ENCODE data around the gene CTXND1.

- no peak for TF ChIP-seq SIN3A (conservative IDR thresholded peaks at IDR 0.05 in 1 of 2, IDR thresholded peaks at IDR 0.05 in 1 of 2; ENCODE audit: low read depth in 1 of 2, low read length in 2 of 2)
- TF ChIP-seq RFX5 (IDR thresholded peaks at IDR 0.05; ENCODE audit: borderline replicate concordance, low read depth, low read length), result no peak
- TF ChIP-seq RAD21 (IDR thresholded peaks at IDR 0.05 in 1 of 2, conservative IDR thresholded peaks at IDR 0.05 in 1 of 2; ENCODE audit: low read depth in 2 of 2, low read length in 2 of 2), result no peak
- no peak for TF ChIP-seq CTCF (IDR thresholded peaks at IDR 0.05; ENCODE audit: control extremely low read depth in 1 of 3, insufficient read depth in 1 of 3, low read depth in 1 of 3, low read length in 3 of 3)
- TF ChIP-seq GTF2F1 (IDR thresholded peaks at IDR 0.05; ENCODE audit: borderline replicate concordance, low read depth, low read length), result no peak
These were observed 47.8 kb downstream of the CTXND1 start for GRCh38 chr15:80204231-80204630.

Measured in H1 (cell line).